GM23248 (cell line): ENCODE results near the gene PERP. TPM values are rescaled to one million over a fixed set of nuclear protein-coding genes. Genes with fewer than 3 reads are reported as not detected.

Experiments used
- DNase-seq: peaks from one replicate; pipeline ENCODE4 v3.0.0-alpha.2; 2015
- H2AFZ ChIP-seq: fragments of 200-600 bp; sonication (generic); 2 replicates; pipeline ENCODE4 v1.6.1; 2016; ENCODE audit warnings: antibody characterized with exemption
- H3F3A ChIP-seq: fragments of 200-600 bp; sonication (generic); 2 replicates; pipeline ENCODE4 v1.6.1; 2016; ENCODE audit warnings: mild to moderate bottlenecking, antibody characterized with exemption, mixed run types; ENCODE audit not compliant: insufficient read depth
- H3K27ac ChIP-seq: fragments of 200-600 bp; sonication (generic); 2 replicates; pipeline ENCODE4 v1.5.1; 2016; ENCODE audit warnings: mild to moderate bottlenecking
- H3K27me3 ChIP-seq: fragments of 200-600 bp; sonication (generic); replicated peaks from 2 replicates; pipeline ENCODE4 v1.6.1; 2016; ENCODE audit warnings: mild to moderate bottlenecking; ENCODE audit not compliant: insufficient read depth
- H3K36me3 ChIP-seq: fragments of 200-600 bp; sonication (generic); 2 replicates; pipeline ENCODE4 v1.6.1; 2016; ENCODE audit warnings: low read depth, mild to moderate bottlenecking
- H3K4me1 ChIP-seq: fragments of 200-600 bp; sonication (generic); 2 replicates; pipeline ENCODE4 v1.6.1; 2016; ENCODE audit warnings: mild to moderate bottlenecking; ENCODE audit not compliant: insufficient read depth
- H3K4me2 ChIP-seq: fragments of 200-600 bp; sonication (generic); one replicate; pipeline ENCODE4 v1.6.1; 2016; ENCODE audit warnings: mild to moderate bottlenecking; ENCODE audit not compliant: unreplicated experiment
- H3K4me3 ChIP-seq: fragments of 200-600 bp; sonication (generic); 2 replicates; pipeline ENCODE4 v1.5.1; 2016; ENCODE audit warnings: mild to moderate bottlenecking
- H3K79me2 ChIP-seq: fragments of 200-600 bp; sonication (generic); 2 replicates; pipeline ENCODE4 v1.6.1; 2016; ENCODE audit warnings: mild to moderate bottlenecking; ENCODE audit not compliant: insufficient read depth
- H3K9ac ChIP-seq: fragments of 200-600 bp; sonication (generic); 2 replicates; pipeline ENCODE4 v1.6.1; 2016; ENCODE audit warnings: mild to moderate bottlenecking
- H3K9me2 ChIP-seq: fragments of 200-600 bp; sonication (generic); 2 replicates; pipeline ENCODE4 v1.6.1; 2016; ENCODE audit warnings: mixed run types, mild to moderate bottlenecking, moderate library complexity; ENCODE audit not compliant: insufficient read depth
- H3K9me3 ChIP-seq: fragments of 200-600 bp; sonication (generic); one replicate; pipeline ENCODE4 v1.6.1; 2017; ENCODE audit warnings: low read depth
- H4K20me1 ChIP-seq: fragments of 200-600 bp; sonication (generic); 2 replicates; pipeline ENCODE4 v1.6.0; 2016; ENCODE audit not compliant: insufficient read depth
- EZH2 ChIP-seq: fragments of 200-600 bp; sonication (generic); IDR thresholded peaks from 2 replicates; pipeline ENCODE4 v1.6.1; 2018; ENCODE audit warnings: antibody characterized with exemption, mild to moderate bottlenecking; ENCODE audit not compliant: insufficient read depth, poor library complexity, severe bottlenecking
- EZH2phosphoT487 ChIP-seq: fragments of 200-600 bp; sonication (generic); IDR thresholded peaks from 2 replicates; pipeline ENCODE4 v1.6.1; 2018; ENCODE audit warnings: antibody characterized with exemption, moderate library complexity, mild to moderate bottlenecking, low read depth; ENCODE audit not compliant: insufficient read depth
- WGBS, 2 experiments: methylation state at CpG; one replicate each; pipeline ENCODE4 v1.1.6; 2015 to 2017; ENCODE audit warnings: low lambda C conversion rate in 2 of 2, low coverage in 1 of 2; ENCODE audit errors: missing lambda C conversion rate in 2 of 2; 5-methylcytosine and 5-hydroxymethylcytosine counted together
- in situ Hi-C: fragments of 300-500 bp; cut with MboI; formaldehyde crosslinking; loops from 2 replicates; pipeline ENCODE4 v1.15.0; 2020
- polyA plus RNA-seq: library from polyadenylated mRNA; unstranded; fragments of >200 nt; fragmentation: Nextera tagmentation; extraction: Ambion mirVana; gene quantifications from 2 replicates; pipeline ENCODE4 v1.2.1, GENCODE V29; 2016
- total RNA-seq: library from RNA; depleted of rRNA; stranded (reverse); fragments of >200 nt; shearing (Covaris generic); gene quantifications from 2 replicates; pipeline ENCODE4 v1.2.3, GENCODE V29; 2014

The PERP gene
- total and polyA plus RNA-seq, 2 experiments from 2014 or later, result 28.5 to 45.7 TPM

DNA sequence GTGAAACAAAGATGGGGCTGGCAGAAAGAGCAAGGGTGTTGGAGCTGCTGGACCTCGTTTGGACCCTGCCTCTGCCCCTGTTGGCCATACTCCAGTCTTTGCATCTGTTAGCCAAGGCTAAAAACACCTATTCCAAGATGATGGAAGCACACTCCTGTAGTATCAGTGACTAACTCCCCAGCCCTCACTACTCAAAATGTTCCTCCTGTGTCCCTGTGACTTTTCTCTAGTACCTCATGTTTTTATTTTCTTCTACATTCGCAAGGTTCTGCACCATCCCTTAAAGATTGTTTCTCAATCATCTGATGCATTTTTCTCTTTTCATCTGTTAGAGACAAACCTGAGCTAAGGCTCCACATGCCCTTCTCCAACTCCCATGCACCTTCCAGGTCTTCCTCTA lies 8.9 kb downstream of the PERP start:
- Histone ChIP-seq H3K9me3 (no peaks in the 10 kb centered on the region), H3K36me3 (peaks cover 9% of the 10 kb centered on the region; the same call in 1 of the 2 replicates), H3K4me2 (no peak overlapping the region), H2AFZ (no peak overlapping the region), H3K9me2 (no peaks in the 10 kb centered on the region), H4K20me1 (no peaks in the 10 kb centered on the region), H3K27me3 (no peaks in the 10 kb centered on the region), H3K4me1 (peaks cover 11% of the 10 kb centered on the region), H3F3A (no peaks in the 10 kb centered on the region), H3K9ac (no peak overlapping the region), H3K79me2 (peaks cover 13% of the 10 kb centered on the region; the same call in 1 of the 2 replicates), H3K27ac (no peak overlapping the region), H3K4me3 (no peak overlapping the region)
- in situ Hi-C loops, result no loop called here
- no peak for DNase-seq
- no peak for TF ChIP-seq EZH2
- TF ChIP-seq EZH2phosphoT487, result no peak
- WGBS, 2 experiments, result 76 to 82% methylated on average over 2 of the region's 2 CpGs

DNA sequence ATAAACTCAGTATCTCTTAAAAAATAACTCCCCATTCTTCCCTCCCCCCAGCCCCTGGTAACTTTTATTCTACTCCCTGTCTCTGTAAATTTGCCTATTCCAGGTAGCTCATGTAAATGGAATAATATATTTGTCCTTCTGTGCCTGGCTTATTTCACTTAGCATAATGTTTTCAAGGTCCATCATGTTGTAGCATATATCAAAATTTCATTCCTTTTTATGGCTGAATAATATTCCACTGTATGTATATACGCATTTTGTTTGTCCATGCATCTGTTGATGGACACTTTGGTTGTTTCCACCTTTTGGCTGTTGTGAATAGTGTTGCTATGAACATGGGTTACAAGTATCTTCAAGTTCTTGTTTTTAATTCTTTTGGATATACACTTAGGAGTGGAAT lies 13.0 kb downstream of the PERP start:
- H3K9me2 ChIP-seq, result no peaks in the 10 kb centered on the region
- H3K9ac ChIP-seq, result no peak overlapping the region
- in situ Hi-C loops, result no loop called here
- no peaks in the 10 kb centered on the region for H3K9me3 ChIP-seq
- 100% methylated on average over 1 of the region's 1 CpG for WGBS, 2 experiments
- H3K27me3 ChIP-seq, result no peaks in the 10 kb centered on the region
- no peak overlapping the region for H2AFZ ChIP-seq
- H3K4me3 ChIP-seq, result no peak overlapping the region
- H4K20me1 ChIP-seq, result no peaks in the 10 kb centered on the region
- peaks cover 9% of the 10 kb centered on the region; the same call in 1 of the 2 replicates for H3K36me3 ChIP-seq
- no peak overlapping the region for H3K27ac ChIP-seq
- H3F3A ChIP-seq, result peaks cover 5% of the 10 kb centered on the region
- DNase-seq, result no peak
- H3K4me2 ChIP-seq, result no peak overlapping the region
- H3K79me2 ChIP-seq, result peaks cover 13% of the 10 kb centered on the region; the same call in 1 of the 2 replicates
- TF ChIP-seq EZH2phosphoT487, result no peak
- no peak for TF ChIP-seq EZH2
- H3K4me1 ChIP-seq, result peaks cover 2% of the 10 kb centered on the region; the same call in 1 of the 2 replicates

DNA sequence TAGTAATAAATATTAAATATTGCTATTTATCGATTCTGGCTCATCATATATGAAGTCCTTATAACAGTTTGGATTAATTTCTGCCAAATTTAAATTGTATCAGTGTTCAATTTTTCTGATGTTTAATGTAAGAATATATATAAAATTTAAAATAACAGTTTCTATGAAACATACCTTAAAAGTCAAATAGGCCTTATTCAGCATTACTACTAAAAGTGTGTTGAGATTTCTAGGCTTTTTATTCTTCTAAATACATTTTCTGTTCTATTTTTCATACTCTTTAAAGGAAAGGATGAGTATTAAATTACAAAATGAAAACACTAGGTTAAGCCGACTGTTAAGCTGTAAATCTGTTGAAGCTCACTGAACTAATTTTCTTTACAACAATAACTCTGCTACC lies 13.6 kb downstream of the PERP start:
- peaks cover 9% of the 10 kb centered on the region; the same call in 1 of the 2 replicates for H3K36me3 ChIP-seq
- no peaks in the 10 kb centered on the region for H3K9me2 ChIP-seq
- no peak overlapping the region for H3K27ac ChIP-seq
- no peaks in the 10 kb centered on the region for H3K27me3 ChIP-seq
- TF ChIP-seq EZH2 (no peak), EZH2phosphoT487 (no peak)
- no peaks in the 10 kb centered on the region for H4K20me1 ChIP-seq
- peaks cover 9% of the 10 kb centered on the region for H3F3A ChIP-seq
- in situ Hi-C loops, result no loop called here
- 95 to 97% methylated on average over 2 of the region's 2 CpGs for WGBS, 2 experiments
- peaks cover 12% of the 10 kb centered on the region; the same call in 1 of the 2 replicates for H3K79me2 ChIP-seq
- DNase-seq, result no peak
- no peak overlapping the region for H3K9ac ChIP-seq
- H3K9me3 ChIP-seq, result no peaks in the 10 kb centered on the region
- no peak overlapping the region for H3K4me3 ChIP-seq
- H3K4me1 ChIP-seq, result peaks cover 6% of the 10 kb centered on the region
- no peak overlapping the region for H3K4me2 ChIP-seq
- no peak overlapping the region for H2AFZ ChIP-seq

DNA sequence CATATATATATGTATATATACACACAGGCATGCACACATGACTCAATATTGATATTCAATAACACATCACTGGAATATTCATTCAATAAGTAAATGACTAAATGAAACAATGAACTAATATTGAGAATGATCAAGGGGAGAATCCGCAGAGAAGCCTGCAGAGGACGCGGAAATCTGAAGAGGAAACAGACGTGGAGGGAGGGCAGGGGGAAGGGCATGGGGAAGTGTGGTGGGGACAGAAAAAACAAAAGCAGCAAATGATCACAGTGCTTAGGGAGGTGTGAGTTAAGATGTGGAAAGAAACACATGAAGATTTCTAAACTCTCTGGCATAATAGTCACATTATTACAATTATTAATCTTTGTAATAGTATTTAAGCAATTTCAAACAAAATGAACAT lies 14.5 kb downstream of the PERP start:
- Histone ChIP-seq H3K27ac (no peak overlapping the region), H3K36me3 (peaks cover 9% of the 10 kb centered on the region; the same call in 1 of the 2 replicates), H3K4me2 (no peak overlapping the region), H3K79me2 (peaks cover 3% of the 10 kb centered on the region; the same call in 1 of the 2 replicates), H3K9me2 (no peaks in the 10 kb centered on the region), H2AFZ (no peak overlapping the region), H4K20me1 (no peaks in the 10 kb centered on the region), H3K4me1 (peaks cover 15% of the 10 kb centered on the region), H3K9ac (no peak overlapping the region), H3K9me3 (no peaks in the 10 kb centered on the region), H3K27me3 (no peaks in the 10 kb centered on the region), H3F3A (peaks cover 14% of the 10 kb centered on the region), H3K4me3 (no peak overlapping the region)
- DNase-seq, result no peak
- no peak for TF ChIP-seq EZH2phosphoT487
- no peak for TF ChIP-seq EZH2
- WGBS, 2 experiments, result 96 to 99% methylated on average over 4 of the region's 4 CpGs
- in situ Hi-C loops, result no loop called here

DNA sequence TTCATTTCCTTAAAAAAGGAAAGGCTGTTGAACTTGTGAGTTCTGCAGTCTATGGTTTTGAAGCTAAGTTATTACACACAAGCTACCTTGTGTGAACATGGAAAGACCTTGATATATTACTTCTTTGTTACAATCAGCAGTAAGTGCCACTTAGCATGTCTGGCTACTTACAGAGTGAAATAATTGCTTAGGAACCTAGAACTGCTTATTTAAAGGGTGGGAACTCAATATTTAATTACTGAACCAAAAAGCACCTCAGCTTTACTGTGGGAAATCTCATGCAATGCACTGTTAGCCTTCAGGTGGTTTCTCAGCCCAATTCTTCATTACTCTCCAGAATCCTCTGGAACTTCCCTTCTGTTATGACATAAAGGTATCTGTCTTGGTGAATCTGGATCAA lies 17.9 kb downstream of the PERP start:
- Histone ChIP-seq H3K9me3 (no peaks in the 10 kb centered on the region), H3K4me3 (no peak overlapping the region), H3K79me2 (no peaks in the 10 kb centered on the region), H3K9me2 (no peaks in the 10 kb centered on the region), H3K27ac (no peak overlapping the region), H3K27me3 (peaks cover 5% of the 10 kb centered on the region; the same call in 1 of the 2 replicates), H3K4me1 (peaks cover 16% of the 10 kb centered on the region), H3F3A (peaks cover 19% of the 10 kb centered on the region), H3K4me2 (no peak overlapping the region), H4K20me1 (no peaks in the 10 kb centered on the region), H3K36me3 (peaks cover 2% of the 10 kb centered on the region; the same call in 1 of the 2 replicates), H3K9ac (no peak overlapping the region), H2AFZ (no peak overlapping the region)
- TF ChIP-seq EZH2, result no peak
- no peak for TF ChIP-seq EZH2phosphoT487
- no peak for DNase-seq
- in situ Hi-C loops, result no loop called here
